ENCODE measurements around the gene HUWE1.
A peak's percentile ranks its signal among the peaks of the same experiment; 100 is the strongest.

HUWE1 gene

DNA sequence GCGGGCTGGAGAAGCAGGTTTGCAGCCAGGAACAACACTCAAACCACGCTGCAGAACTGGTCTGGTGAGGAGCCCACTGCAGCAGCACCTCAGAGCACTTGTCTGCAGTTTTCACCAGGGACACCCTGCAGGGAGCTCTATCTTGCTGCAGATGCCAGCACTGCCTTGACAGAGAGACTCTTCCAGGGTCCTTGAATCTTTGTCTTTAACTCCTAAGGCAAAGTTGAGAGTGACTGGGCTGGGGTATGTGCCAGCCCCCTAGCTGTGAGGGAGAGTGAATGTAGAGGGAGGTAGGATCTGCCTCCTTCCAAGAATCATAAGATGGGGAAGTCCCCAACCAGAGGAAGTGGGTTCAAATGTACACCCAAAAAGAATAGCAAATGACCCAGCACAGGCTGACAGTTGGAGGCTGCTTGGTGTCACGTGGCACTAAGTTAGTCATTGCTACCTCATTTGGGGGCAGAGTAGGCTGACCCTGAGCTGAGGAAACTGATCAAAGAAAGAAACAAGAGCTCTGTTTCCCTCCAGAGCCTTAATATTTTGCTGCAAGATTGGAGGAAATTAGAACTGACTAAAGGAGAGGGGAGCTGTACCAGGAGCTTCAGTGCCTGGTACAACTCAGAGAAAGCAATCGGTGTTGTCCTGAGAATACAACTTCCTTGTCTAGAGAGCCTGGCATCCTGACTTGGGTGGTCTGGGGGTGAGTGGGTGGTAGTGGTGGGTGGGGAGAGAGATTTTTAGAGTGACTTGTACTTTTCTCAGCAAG lies 28.2 kb upstream of the HUWE1 start:
- no peaks in the 10 kb centered on the region for H3K9me3 ChIP-seq (ENCODE audit: control insufficient read depth, insufficient read depth, low read length)
- H3K9ac ChIP-seq (ENCODE audit: low read depth, low read length): no peak overlapping the region
- 0 out of 2 replicates have a peak, but pooled peaks cover 10% of the 10 kb centered on the region for H3K4me1 ChIP-seq (ENCODE audit: insufficient read depth, low read length)
- H3K36me3 ChIP-seq (ENCODE audit: insufficient read depth, low read length): no peaks in the 10 kb centered on the region

DNA sequence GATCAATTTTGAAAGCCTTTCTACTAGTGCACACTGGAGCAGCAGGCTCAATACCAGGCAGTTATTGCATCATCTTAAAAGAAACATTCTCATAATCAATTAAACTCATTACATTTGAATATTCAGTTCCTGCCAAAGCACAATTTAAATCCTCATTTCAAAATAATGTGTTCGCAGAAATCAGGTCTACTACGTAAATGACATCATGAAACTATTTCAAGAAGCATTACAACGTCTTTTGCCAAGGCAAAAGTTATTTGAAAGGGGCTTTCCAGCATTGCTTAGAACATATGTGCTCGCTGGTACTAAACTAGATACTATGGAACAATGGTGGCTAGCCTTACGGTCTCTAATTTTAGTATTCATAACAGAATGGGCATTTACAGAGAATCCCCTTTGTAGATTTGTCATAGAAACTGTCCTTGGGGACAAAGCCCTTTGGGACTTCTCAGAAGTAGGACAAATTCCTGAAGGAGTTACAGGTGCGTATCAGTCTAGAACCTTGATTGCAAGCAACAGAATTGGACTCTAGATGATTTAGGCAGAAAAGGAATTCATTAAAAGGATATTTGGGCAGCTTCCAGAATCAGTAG lies 27.6 kb upstream of the HUWE1 start:
- Histone ChIP-seq H3K9ac (ENCODE audit: low read depth, low read length) (no peak overlapping the region), H3K36me3 (ENCODE audit: insufficient read depth, low read length) (no peaks in the 10 kb centered on the region), H3K4me1 (ENCODE audit: insufficient read depth, low read length) (0 out of 2 replicates have a peak, but pooled peaks cover 10% of the 10 kb centered on the region), H3K9me3 (ENCODE audit: control insufficient read depth, insufficient read depth, low read length) (no peaks in the 10 kb centered on the region)

DNA sequence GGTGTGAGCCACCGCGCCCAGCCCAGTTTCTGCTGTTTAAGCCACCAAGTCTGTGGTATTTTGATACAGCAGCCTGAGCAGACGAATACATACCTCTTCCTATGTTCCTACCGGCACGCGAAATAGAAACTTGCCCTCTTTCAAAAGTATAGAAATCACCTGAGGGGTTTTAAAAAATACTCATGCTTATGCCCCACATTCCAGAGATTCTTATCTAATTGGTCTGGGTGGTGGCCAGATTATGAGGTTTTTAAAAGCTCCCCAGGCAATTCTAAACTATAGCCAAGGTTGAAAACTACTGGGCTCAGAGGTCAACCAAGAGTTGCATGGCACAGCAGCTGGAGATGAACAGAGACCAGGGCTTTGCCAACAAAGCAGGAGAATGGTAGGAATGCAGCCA lies 24.9 kb upstream of the HUWE1 start:
- H3K4me1 ChIP-seq (ENCODE audit: insufficient read depth, low read length): 0 out of 2 replicates have a peak, but pooled peaks cover 10% of the 10 kb centered on the region
- H3K9me3 ChIP-seq (ENCODE audit: control insufficient read depth, insufficient read depth, low read length): no peaks in the 10 kb centered on the region
- no peak overlapping the region for H3K9ac ChIP-seq (ENCODE audit: low read depth, low read length)
- no peaks in the 10 kb centered on the region for H3K36me3 ChIP-seq (ENCODE audit: insufficient read depth, low read length)

DNA sequence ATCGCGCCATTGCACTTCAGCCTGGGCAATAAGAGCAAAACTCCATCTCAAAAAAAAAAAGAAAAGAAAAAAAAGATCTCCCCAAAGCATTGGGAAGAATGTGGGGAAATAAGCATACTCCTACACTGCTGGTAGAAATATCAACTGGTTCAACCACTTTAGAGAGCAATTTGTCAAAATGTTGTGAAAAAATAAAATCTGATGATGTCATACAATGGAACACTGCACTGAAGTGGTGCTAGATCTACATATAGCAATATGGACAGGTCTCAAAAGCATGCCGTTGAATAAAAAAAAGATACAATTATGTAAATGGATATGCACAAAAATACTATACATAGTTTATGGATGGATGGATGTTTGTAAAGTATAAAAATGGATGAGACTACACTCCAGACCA lies 18.3 kb upstream of the HUWE1 start:
- Histone ChIP-seq H3K9me3 (ENCODE audit: control insufficient read depth, insufficient read depth, low read length) (no peaks in the 10 kb centered on the region), H3K9ac (ENCODE audit: low read depth, low read length) (no peak overlapping the region), H3K36me3 (ENCODE audit: insufficient read depth, low read length) (no peaks in the 10 kb centered on the region), H3K4me1 (ENCODE audit: insufficient read depth, low read length) (no peaks in the 10 kb centered on the region)

DNA sequence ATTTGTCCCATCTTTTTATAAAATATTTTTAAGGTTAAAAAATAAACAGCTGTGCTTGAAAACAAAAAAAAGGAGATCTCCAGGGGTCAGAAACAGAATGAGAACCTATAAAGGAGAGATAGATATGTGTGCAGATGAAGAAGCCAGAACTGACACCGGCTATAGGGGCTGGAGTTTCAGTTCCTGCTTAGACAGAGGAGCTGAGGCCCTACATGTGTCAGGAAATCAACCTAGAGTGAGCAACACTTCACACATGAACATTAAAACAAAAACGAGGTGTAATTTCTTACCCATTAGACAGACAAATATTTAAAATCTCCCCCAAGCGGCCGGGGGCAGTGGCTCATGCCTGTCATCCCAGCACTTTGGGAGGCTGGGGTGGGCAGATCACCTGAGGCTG lies 17.8 kb upstream of the HUWE1 start:
- Histone ChIP-seq H3K9me3 (ENCODE audit: control insufficient read depth, insufficient read depth, low read length) (no peaks in the 10 kb centered on the region), H3K36me3 (ENCODE audit: insufficient read depth, low read length) (no peaks in the 10 kb centered on the region), H3K4me1 (ENCODE audit: insufficient read depth, low read length) (no peaks in the 10 kb centered on the region), H3K9ac (ENCODE audit: low read depth, low read length) (no peak overlapping the region)

- no peak overlapping the region for H3K9ac ChIP-seq (ENCODE audit: low read depth, low read length)
- no peaks in the 10 kb centered on the region for H3K9me3 ChIP-seq (ENCODE audit: control insufficient read depth, insufficient read depth, low read length)
- no peaks in the 10 kb centered on the region; the same call in 1 of the 2 replicates for H3K4me1 ChIP-seq (ENCODE audit: insufficient read depth, low read length)
- no peaks in the 10 kb centered on the region for H3K36me3 ChIP-seq (ENCODE audit: insufficient read depth, low read length)
These were observed 9.5 kb upstream of the HUWE1 start for GRCh38 chrX:53695946-53696549.

GRCh38 chrX:53694642-53695041 lies 8.1 kb upstream of the HUWE1 start:
- Histone ChIP-seq H3K4me1 (ENCODE audit: insufficient read depth, low read length) (no peaks in the 10 kb centered on the region; the same call in 1 of the 2 replicates), H3K36me3 (ENCODE audit: insufficient read depth, low read length) (no peaks in the 10 kb centered on the region), H3K9ac (ENCODE audit: low read depth, low read length) (no peak overlapping the region), H3K9me3 (ENCODE audit: control insufficient read depth, insufficient read depth, low read length) (no peaks in the 10 kb centered on the region)

DNA sequence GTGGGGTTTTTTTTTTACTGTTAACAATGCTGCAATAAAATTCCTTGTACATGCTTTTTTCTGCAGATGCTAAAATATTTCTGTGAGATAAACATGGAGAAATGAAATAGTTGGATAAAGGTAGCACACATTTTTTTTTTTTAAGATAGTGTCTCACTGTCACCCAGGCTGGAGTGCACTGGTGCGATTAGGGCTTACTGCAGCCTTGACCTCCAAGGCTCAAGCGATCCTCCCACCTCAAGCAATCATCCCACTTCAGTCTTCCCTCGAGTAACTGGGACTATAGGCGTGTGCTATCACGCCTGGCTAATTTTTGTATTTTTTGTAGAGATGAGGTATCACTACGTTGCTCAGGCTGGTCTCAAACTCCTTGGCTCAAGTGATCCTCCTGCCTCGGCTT lies 1.8 kb upstream of the HUWE1 start:
- Histone ChIP-seq H3K36me3 (ENCODE audit: insufficient read depth, low read length) (no peaks in the 10 kb centered on the region), H3K9me3 (ENCODE audit: control insufficient read depth, insufficient read depth, low read length) (no peaks in the 10 kb centered on the region), H3K4me1 (ENCODE audit: insufficient read depth, low read length) (no peaks in the 10 kb centered on the region), H3K9ac (ENCODE audit: low read depth, low read length) (no peak overlapping the region)

GRCh38 chrX:53685711-53686110 lies 808 bp downstream of the HUWE1 start:
- Histone ChIP-seq H3K9ac (ENCODE audit: low read depth, low read length) (peak overlapping the region; percentile 86), H3K36me3 (ENCODE audit: insufficient read depth, low read length) (no peaks in the 10 kb centered on the region), H3K9me3 (ENCODE audit: control insufficient read depth, insufficient read depth, low read length) (no peaks in the 10 kb centered on the region), H3K4me1 (ENCODE audit: insufficient read depth, low read length) (no peaks in the 10 kb centered on the region)

GRCh38 chrX:53684415-53685192 lies 1.9 kb downstream of the HUWE1 start:
- Histone ChIP-seq H3K9me3 (ENCODE audit: control insufficient read depth, insufficient read depth, low read length) (no peaks in the 10 kb centered on the region), H3K36me3 (ENCODE audit: insufficient read depth, low read length) (peaks cover 4% of the 10 kb centered on the region; the same call in 1 of the 2 replicates), H3K4me1 (ENCODE audit: insufficient read depth, low read length) (no peaks in the 10 kb centered on the region), H3K9ac (ENCODE audit: low read depth, low read length) (peak overlapping the region; percentile 80)

DNA sequence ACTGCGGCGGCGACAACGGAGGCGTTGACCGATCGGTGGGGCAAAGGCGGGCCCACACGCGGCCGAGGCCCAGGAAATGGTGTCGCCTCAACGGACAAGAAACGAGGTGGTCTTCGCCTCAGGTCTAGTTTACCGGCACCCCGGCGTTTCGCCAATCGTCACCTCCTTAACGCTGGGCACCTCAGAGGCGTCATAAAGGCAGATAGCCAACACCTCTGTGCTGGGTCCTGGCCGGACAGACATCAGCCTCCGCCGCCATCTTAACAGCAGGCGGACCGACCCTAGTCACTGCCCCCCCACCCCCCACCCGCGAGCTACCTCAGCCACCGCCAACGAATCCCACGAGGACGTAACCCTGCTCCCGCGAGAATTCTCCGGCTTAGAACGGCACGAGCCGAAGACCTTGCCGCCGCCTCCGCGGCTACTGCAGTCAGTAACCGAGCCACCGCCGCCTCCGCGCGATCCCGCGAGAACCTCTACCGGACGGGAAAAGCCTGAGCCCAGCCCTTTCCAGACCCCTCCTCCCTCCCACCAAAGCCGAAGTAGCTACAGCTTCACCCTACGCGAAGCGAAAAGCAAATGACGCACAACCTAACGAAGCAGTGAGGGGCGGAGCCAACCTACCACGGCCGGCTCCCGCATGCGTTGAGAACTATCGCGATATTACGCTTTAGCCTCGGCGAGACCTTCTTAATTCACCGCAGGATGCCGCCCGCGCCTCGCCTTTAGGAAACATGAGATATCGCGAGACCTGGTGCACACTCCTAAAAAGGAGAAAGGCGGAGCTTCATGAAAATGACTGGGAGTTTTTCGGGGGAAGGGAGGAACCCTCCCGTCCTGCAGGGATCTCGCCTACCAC lies 2.7 kb downstream of the HUWE1 start:
- Histone ChIP-seq H3K9ac (ENCODE audit: low read depth, low read length) (peak overlapping the region; percentile 88), H3K4me1 (ENCODE audit: insufficient read depth, low read length) (no peaks in the 10 kb centered on the region), H3K36me3 (ENCODE audit: insufficient read depth, low read length) (peaks cover 4% of the 10 kb centered on the region), H3K9me3 (ENCODE audit: control insufficient read depth, insufficient read depth, low read length) (no peaks in the 10 kb centered on the region)

GRCh38 chrX:53682885-53683555 lies 3.5 kb downstream of the HUWE1 start:
- H3K4me1 ChIP-seq (ENCODE audit: insufficient read depth, low read length): no peaks in the 10 kb centered on the region
- peaks cover 4% of the 10 kb centered on the region for H3K36me3 ChIP-seq (ENCODE audit: insufficient read depth, low read length)
- H3K9me3 ChIP-seq (ENCODE audit: control insufficient read depth, insufficient read depth, low read length): no peaks in the 10 kb centered on the region
- peak overlapping the region; percentile 88 for H3K9ac ChIP-seq (ENCODE audit: low read depth, low read length)

GRCh38 chrX:53681661-53682060 lies 4.9 kb downstream of the HUWE1 start:
- no peaks in the 10 kb centered on the region for H3K4me1 ChIP-seq (ENCODE audit: insufficient read depth, low read length)
- H3K9ac ChIP-seq (ENCODE audit: low read depth, low read length): no peak overlapping the region
- peaks cover 6% of the 10 kb centered on the region for H3K36me3 ChIP-seq (ENCODE audit: insufficient read depth, low read length)
- no peaks in the 10 kb centered on the region for H3K9me3 ChIP-seq (ENCODE audit: control insufficient read depth, insufficient read depth, low read length)

Data from ES-I3 (cell line).